Testis (tissue), 2 donors: ENCODE data around the gene SDC3.

Experiments
- POLR2A ChIP-seq: fragments of 450-650 bp; IDR thresholded peaks from one replicate; pipeline ENCODE4 v1.6.1; 2017; ENCODE audit warnings: antibody characterized with exemption, mild to moderate bottlenecking, moderate library complexity
- TF ChIP-seq, protein P1 (sequence below), 3 experiments: fragments of 450-650 bp in 2 of 3; fragments of 200-600 bp in 1 of 3; sonication (generic) in 1 of 3; IDR thresholded peaks; one replicate each; pipeline ENCODE4 v1.5.1; 2016 to 2019; ENCODE audit warnings: antibody characterized with exemption in 3 of 3, mild to moderate bottlenecking in 2 of 3, moderate library complexity in 1 of 3

DNA sequence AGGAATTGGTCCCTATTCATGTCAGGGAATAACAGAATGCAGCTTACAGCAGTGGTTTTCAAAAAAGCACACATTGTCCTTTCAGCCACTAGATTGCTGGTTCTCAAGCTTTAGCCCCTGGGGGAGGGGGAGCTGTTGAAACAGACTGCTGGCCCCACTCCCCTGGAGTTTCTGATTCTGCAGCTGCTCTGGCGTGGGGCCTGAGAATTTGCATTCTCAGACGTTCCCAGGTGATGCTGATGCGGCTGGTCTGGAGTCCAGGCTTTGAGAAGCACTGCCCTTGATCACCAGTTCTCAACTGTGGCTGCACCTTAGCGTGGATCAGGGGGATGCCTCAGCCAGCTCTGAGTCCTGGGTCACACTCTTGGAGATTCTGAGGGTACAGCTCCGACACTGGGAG lies 88.3 kb downstream of the SDC3 start:
- no peak for TF ChIP-seq POLR2A
- TF ChIP-seq, protein P1, sequence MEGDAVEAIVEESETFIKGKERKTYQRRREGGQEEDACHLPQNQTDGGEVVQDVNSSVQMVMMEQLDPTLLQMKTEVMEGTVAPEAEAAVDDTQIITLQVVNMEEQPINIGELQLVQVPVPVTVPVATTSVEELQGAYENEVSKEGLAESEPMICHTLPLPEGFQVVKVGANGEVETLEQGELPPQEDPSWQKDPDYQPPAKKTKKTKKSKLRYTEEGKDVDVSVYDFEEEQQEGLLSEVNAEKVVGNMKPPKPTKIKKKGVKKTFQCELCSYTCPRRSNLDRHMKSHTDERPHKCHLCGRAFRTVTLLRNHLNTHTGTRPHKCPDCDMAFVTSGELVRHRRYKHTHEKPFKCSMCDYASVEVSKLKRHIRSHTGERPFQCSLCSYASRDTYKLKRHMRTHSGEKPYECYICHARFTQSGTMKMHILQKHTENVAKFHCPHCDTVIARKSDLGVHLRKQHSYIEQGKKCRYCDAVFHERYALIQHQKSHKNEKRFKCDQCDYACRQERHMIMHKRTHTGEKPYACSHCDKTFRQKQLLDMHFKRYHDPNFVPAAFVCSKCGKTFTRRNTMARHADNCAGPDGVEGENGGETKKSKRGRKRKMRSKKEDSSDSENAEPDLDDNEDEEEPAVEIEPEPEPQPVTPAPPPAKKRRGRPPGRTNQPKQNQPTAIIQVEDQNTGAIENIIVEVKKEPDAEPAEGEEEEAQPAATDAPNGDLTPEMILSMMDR (IDR thresholded peaks at IDR 0.05): no peak
